NCI-H1417 treated with DMSO at 0.1 percent for 48 hours (cell line): ENCODE results near the gene CLEC16A.

ENCODE experiments used
- DNase-seq: peaks from one replicate; lab custom pipeline; 2025; lab: John Stamatoyannopoulos, UW

CLEC16A gene

DNA sequence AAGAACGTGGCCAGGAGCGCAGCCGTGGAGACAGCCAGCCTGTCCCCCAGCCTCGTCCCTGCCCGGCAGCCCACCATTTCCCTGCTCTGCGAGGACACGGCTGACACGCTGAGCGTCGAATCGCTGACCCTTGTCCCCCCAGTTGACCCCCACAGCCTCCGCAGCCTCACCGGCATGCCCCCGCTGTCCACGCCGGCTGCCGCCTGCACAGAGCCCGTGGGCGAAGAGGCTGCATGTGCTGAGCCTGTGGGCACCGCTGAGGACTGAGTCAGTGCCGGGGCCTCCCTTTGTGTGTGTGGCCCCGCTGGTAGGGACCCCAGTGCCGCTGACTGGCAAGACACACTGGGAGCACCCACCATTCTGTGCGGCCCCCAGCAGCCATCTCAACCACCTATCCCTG is 234.1 kb downstream of the CLEC16A start:
- DNase-seq: no peak

- no peak for DNase-seq
Measured at GRCh38 chr16:11179574-11179973, 235.2 kb downstream of the CLEC16A start.

DNA sequence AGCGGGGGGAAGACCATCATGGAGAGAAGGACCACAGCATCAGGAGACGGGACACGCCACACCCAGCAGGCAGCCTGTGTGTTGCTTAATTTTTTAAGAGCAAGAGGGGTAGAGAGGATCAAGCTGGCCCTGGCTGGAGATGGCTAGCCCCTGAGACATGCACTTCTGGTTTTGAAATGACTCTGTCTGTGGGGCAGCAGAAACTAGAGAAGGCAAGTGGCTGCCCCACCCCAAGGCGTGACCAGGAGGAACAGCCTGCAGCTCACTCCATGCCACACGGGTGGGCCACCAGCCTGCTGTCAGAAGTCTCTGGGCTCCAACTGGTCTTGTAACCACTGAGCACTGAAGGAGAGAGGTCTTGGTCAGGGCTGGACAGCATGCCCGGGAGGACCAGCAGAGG is 236.1 kb downstream of the CLEC16A start:
- DNase-seq: no peak

GRCh38 chr16:11181242-11181898 is 237.0 kb downstream of the CLEC16A start:
- no peak for DNase-seq

GRCh38 chr16:11181899-11182279 is 237.5 kb downstream of the CLEC16A start:
- DNase-seq: no peak

DNA sequence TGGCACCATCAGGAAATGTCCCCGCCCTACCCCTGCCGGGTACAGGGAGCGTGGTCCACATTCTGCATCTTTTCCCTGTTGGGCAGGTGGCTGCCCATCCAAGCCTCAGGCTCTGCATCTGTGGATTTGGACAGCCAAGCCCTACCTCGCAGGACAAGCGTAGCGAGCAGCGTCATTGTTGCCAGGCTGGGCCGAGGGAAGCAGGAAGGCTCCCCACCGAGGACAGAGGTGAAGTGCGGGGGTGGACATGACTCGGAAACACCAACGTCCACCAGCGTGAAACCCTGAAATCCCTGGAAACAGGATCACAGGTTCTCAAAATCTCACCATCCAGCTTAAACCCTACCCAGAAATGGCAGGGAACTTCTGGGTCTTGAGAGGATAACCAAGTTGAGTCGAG is 238.0 kb downstream of the CLEC16A start:
- no peak for DNase-seq

- no peak for DNase-seq
Measured at GRCh38 chr16:11183035-11183812, 238.9 kb downstream of the CLEC16A start.

- no peak for DNase-seq
Measured at GRCh38 chr16:11183951-11184350, 239.6 kb downstream of the CLEC16A start.

GRCh38 chr16:11187522-11188023 is 243.2 kb downstream of the CLEC16A start:
- DNase-seq: no peak

DNA sequence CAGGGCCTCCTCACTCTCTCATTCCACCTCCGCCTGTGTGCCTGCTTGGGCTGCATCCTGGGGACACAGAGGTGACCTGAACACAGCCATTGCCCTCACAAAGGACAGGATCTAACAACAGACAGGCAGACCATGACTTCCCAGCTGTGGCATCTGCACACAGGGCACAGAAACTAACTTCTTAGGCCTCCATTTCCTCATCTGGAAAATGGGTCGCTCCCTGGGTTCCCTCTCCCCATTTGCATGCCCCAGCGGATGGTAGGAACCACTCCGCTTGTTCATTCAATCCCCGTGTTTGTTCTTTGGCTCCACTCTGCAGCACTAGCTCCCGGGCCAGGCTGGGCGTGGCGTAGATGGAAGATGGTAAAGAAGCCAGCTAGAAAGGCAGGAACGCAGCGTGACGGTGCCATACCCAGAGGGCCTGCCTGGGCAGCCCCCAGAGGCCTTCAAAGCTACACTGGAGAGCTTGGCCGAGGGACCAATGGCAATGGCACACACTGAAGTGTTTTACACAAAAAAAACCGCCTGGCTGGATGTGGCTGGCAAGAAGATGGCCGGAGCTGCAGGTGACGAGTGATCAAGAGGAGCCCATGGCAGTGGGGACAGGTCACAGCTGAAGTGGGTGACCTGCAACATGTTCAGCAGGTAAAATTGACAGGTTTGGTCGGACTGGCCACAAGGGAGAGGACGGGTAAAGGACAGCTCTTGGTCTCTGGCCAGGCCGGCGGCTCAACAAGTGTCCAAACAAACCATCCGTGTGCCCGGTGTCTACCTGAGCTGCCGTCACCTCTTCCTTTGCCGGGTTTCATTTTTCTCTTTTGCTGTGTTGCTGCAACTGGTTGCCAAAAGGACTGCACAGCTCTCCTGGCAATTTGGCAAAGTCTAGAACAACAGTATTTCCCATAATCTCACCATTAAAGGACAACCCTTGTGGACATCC is 244.7 kb downstream of the CLEC16A start:
- no peak for DNase-seq

DNA sequence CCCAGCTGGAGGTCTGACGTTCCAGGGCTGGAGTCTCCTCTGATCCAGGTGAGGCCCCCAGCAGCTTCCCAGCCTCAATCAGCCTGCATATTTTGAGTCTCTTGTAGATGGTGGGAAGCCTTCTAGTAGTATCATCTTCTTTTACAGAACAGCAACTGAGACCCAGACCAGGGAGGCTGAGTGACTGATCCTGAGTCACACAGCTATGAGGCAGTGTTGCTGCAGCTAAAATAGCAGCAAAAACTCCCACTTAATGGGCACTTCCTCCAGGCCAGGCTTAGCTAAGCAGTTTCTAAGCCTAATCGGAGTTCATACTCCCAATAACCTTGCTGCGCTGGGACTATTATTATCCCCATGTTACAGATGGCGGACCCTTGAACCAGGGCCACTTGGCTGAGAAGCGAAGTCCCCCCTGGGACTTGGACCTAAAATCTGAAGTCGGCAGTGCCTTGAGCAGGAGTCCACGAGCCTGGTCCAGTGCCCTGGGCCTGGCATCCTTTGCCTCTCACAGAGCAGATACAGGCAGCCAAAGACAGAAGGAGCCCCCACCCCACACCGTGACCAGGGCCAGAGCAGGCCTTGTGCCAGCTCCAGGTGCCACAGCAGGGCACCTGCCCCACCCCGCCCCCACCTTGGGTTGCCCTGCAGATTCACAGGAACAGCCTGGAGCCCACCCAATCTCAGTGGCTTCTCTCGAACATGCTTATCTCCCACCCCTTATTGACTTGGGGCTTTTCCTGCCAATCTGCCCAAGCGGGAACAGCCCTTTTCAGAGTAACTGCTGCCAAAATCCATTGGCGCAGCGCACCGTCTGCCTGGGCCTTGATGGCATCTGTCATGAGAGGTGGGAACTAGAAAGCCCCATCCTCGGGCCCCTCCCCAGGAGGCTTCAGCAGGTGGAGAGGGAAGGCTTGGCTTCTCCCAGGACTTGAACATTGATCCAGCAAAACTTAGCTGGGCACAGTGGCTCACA is 246.5 kb downstream of the CLEC16A start:
- no peak for DNase-seq

- DNase-seq: no peak
Measured at GRCh38 chr16:11191665-11192064, 247.3 kb downstream of the CLEC16A start.

- no peak for DNase-seq
Measured at GRCh38 chr16:11193494-11193893, 249.1 kb downstream of the CLEC16A start.

DNA sequence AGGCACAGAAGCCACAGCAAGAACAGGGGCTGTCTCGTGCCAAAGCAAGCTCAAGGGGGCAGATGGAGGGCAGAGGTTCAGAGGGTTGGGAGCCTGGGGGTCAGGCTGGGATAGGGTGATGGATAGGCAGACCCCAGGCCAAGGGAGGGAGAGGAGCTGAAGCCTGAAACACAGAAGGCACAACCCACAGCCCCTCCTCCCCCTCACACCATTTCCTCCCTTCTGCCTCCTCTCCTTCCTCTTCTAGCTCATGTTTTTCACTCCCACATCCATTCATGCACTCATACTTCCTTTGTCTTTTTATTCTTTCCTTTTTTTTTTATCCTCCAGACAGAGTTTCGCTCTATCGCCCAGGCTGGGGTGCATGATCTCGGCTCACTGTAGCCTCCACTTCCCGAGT is 250.5 kb downstream of the CLEC16A start:
- no peak for DNase-seq

- DNase-seq: no peak
Measured at GRCh38 chr16:11196286-11196828, 252.0 kb downstream of the CLEC16A start.

- no peak for DNase-seq
Measured at GRCh38 chr16:11198375-11198774, 254.0 kb downstream of the CLEC16A start.

GRCh38 chr16:11198828-11199227 is 254.5 kb downstream of the CLEC16A start:
- no peak for DNase-seq

GRCh38 chr16:11200592-11200991 is 256.2 kb downstream of the CLEC16A start:
- no peak for DNase-seq

DNA sequence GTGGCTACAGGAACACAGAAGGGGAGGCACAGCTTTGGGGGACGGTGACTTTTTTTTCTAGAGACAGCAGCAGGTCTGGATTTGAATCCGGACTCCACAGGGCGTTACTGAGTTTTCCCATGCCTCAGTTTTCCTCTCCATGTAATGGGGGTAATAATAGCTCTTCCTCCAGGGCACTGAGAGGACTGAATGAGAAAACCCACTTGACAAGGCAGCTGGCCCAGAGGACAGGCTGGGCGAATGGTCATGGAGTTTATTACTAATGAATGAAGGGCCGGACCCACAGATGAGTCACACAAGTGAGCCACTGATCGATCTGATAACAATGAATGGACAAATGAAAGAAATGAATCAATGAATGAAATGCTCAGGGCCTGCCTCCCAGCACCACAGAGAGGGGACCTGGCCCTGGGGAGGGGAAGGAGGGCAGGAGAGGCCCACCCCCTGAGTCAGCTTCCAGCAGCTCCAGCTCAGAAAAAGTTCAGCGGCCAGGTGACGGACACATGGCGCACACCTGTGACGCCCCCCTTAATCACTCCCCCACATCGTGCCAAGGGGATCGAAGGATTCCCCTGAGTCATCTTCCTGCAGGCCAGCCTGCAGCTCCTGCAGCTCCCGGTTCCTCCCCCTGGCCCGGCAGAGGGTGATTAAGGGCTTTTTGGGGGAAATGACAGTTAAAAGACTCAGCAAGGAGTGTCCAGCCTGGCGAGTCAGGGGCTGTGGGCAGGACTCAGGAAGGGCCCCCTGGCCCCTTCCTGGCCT is 257.3 kb downstream of the CLEC16A start:
- DNase-seq: no peak
